Ovary (tissue), 1 donor: ENCODE measurements around the gene GLG1.
"Not testable (repeated sequence)": the region's sequence is repeated elsewhere in the genome, so short reads cannot be mapped to it uniquely, and the experiment has no call there.

Experiments
- EP300 ChIP-seq: sonication (generic); formaldehyde crosslinking; IDR thresholded peaks from one replicate; pipeline ENCODE4 v1.6.1; 2017; ENCODE audit warnings: antibody characterized with exemption
- POLR2A ChIP-seq: fragments of 450-650 bp; IDR thresholded peaks from one replicate; pipeline ENCODE4 v1.6.1; 2017; ENCODE audit warnings: antibody characterized with exemption, mild to moderate bottlenecking, moderate library complexity

DNA sequence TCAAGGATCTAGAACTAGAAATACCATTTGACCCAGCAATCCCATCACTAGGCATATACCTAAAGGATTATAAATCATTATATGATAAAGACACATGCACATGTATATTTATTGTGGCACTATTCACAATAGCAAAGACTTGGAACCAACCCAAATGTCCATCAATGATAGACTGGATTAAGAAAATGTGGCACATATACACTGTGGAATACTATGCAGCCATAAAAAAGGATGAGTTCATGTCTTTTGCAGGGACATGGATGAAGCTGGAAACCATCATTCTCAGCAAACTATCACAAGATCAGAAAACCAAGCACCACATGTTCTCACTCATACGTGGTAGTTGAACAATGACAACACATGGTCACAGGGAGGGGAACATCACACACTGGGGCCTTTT is 88.0 kb downstream of the GLG1 start:
- not testable (repeated sequence) for TF ChIP-seq POLR2A, EP300
